ENCODE measurements around the gene ACOXL. TPM values are rescaled to one million over a fixed set of nuclear protein-coding genes. Genes with fewer than 3 reads are reported as not detected.

The ACOXL gene
- polyA plus RNA-seq, 4 donors, result 0.45 to 0.93 (median 0.73) TPM

DNA sequence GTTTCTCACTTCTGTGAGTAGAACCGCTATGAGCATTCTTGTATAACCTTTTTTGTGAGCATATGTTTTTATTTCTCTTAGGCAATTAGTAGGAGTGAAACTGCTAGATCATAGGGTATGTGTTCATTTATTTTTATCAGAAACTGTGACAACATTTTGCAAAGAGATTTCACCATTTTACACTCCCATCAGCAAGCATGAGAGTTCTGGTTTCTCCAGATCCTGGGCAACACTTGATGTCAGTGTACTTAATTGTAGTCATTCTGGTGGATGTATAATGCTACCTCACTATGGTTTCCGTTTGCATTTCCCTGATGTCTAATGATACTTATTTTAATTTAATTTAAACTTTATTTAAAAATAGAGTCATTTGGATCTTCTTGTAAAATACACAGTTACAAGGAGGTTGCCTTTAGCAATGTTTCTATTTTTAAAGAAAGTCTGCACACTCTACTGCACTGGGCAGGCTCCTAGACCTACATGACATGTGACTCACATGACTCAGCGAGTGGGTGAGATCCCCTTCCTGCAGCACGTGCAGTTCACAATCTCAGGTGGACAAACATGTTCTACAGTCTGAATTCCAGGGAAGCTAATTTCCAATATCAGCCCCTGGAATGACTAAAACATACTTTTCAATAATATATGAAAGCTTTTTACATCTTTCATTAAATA, 261.3 kb downstream of the ACOXL start:
- no peak for DNase-seq (ENCODE audit: low read depth in 4 of 4, low spot score in 3 of 4)

DNA sequence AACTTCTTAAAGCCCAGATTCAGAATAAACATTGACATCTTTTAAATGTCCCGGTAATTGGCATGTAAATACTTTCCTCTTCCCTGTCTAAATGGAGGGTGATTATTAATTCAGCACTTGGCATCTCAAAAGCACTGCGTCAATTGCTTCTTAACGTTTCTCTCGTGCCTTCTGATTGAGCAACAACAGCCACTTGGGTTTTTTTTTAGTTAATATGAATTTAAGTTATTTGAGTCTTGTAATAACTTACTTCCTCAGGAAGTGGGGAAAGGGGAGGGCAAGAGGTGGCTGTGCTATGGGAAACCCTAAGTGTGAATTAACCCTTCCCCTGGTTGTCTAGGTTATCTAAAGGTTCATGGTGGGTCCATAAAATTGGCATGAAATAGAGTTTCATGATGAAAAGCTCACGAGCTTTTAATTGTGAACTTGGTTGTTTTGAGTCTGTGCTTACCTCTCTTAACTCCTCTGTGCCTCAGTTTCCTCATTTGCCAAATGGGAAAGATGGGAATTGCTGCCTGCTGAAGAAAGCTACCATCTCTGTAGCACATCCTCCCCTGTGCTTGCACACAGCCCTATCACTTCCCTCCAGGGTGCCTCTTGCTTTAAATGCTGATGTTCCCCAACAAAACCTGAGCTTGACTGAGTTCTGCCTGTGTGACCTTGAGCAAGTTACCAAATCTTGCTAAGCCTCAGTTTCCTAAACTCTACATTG, 262.0 kb downstream of the ACOXL start:
- DNase-seq (ENCODE audit: low read depth in 4 of 4, low spot score in 3 of 4), result no peak

GRCh38 chr2:110995911-110996310, 263.5 kb downstream of the ACOXL start:
- DNase-seq (ENCODE audit: low read depth in 4 of 4, low spot score in 3 of 4), result no peak

GRCh38 chr2:110997331-110998045, 265.1 kb downstream of the ACOXL start:
- no peak for DNase-seq (ENCODE audit: low read depth in 4 of 4, low spot score in 3 of 4)

DNA sequence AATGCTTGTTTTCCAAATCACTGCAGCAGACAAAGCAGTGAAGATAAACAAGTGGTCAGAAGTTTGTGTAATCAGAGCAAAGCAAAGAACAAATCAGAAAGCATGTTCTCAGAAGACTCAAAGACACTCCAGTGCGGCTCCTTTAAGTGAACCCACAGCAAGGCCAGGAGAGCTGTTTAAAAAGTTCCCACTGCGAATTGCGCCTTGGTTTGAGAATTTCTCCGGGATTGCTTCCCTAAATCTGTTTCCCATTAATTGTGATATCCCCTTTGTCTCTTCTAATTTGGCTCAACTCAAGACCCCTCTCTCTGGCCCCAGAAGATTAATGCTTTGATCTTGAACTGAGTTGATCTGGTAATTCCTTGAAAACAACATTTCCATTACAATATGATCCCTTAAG, 265.9 kb downstream of the ACOXL start:
- DNase-seq (ENCODE audit: low read depth in 4 of 4, low spot score in 3 of 4), result no peak

GRCh38 chr2:110999626-111000025, 267.3 kb downstream of the ACOXL start:
- DNase-seq (ENCODE audit: low read depth in 4 of 4, low spot score in 3 of 4), result no peak

GRCh38 chr2:111005307-111005706, 272.9 kb downstream of the ACOXL start:
- no peak for DNase-seq (ENCODE audit: low read depth in 4 of 4, low spot score in 3 of 4)

GRCh38 chr2:111005821-111006220, 273.4 kb downstream of the ACOXL start:
- DNase-seq (ENCODE audit: low read depth in 4 of 4, low spot score in 3 of 4), result no peak

DNA sequence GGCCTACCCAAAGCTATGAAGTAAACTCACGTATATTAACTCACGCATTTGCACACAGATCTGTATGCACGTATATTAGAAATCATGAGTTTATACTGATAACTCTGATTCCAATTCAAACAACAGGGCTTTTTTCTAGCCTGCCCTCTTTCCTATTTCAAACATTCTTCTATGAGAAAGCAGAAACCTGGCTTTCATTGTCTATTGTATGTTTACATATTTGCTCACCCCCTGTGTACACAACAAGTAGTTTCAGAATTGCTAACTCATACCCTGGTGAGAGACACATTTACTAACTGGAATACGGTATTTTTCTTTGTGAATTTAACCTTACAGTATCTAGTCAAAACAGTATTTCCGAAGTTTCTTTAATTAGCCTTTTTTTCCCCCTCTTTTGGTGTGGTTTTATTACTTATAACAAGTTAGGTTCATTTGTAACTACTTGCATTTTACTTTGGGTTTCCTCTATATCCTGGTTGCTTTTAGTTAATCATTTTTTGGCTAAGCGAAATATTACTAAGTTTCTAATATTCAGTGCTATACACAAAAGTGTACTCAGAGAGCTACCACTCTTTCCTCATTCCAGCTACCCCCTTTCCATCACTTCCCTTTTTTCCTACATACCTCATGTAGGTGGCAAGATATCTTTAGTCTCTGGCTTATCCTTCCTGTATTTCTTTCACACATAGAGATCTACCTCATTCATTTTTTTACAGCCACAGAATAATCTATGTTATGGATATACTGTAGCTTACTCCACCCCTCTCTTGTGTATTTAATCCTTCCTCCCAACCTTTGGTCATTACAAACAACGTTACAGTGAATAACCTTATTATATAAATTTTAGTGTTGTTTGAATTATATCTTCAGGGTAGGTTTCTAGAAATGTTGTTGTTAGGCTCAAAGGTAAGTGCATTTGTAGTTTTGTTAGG, 275.6 kb downstream of the ACOXL start:
- no peak for DNase-seq (ENCODE audit: low read depth in 4 of 4, low spot score in 3 of 4)

GRCh38 chr2:111011218-111011617, 278.8 kb downstream of the ACOXL start:
- no peak for DNase-seq (ENCODE audit: low read depth in 4 of 4, low spot score in 3 of 4)

DNA sequence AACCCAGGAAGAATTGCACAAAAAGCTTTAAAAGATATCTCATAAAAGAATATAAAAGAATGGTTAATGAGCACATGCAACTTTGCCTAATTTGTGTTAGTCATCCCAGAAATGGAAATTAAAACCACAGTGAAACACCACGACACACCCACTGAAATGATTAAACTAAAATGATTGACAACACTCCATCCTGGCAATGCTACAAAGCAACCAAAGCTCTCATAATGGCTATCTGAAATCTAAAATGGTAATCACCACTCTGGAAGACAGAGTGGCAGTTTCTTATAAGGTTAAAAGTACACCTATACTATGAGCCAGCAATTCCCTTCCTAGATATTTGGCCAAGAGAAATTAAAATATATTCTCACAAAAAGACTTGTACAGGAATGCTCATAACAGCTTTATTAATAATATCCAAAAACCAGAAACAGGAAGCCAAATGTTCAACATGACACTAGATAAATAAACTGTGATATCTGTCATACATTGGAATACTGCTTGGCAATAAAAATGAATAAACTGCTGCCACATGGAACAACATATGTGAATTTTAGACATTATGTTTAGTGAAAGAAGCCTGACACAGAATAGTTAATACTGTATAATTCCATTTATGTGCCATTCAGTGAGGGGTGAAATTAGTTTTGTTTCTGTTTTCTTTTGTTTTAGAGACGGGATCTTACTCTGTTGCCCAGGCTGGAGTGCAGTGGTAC, 283.1 kb downstream of the ACOXL start:
- no peak for DNase-seq (ENCODE audit: low read depth in 4 of 4, low spot score in 3 of 4)

DNA sequence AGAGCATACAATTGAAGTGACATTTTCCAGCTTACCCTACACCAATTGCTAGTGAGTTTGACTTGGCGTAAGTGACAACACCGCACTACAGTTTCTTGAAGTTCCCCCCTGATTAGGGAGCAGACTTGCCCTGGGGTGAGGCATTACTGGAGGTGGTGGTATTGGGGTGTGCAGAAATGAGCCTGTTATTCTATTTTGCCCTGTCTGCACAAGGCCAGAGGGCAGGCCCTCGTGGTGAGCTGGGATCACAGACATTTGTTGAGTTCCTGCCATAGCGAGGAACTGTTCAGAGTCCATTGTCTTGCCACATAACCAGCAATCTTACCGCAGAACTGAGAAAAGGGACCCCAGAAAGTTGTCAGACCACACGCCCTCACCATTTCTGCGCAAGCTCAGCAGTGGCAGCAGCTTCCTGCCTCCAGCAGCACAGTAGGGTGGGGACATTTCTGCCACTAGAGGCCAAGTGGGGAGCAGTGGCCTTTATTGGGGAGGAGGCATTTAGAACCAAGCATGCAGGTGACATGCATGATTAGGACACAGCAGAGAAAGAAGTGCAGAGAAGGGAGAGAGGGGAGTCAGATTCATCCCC, 284.8 kb downstream of the ACOXL start:
- no peak for DNase-seq (ENCODE audit: low read depth in 4 of 4, low spot score in 3 of 4)

DNA sequence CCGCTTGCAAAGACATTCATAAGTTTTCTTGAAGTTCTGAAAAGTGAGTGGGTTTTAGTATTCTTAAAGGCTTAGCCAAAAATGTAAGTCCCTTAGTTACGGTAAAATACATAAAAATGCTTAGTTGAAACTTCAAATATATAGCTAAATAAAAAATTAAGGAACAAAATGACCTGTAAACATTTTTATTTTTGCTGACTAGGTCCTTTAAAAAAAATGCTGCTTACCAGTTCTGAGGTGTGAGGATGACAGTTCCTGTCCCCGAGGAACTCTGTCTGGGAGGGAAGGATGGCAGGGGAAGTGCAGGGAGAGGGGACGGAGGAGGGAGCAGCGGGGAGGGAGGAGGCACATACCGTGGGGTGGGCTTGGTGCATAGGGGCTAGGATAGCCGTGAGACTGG, 285.5 kb downstream of the ACOXL start:
- no peak for DNase-seq (ENCODE audit: low read depth in 4 of 4, low spot score in 3 of 4)

GRCh38 chr2:111019381-111019780, 287.0 kb downstream of the ACOXL start:
- no peak for DNase-seq (ENCODE audit: low read depth in 4 of 4, low spot score in 3 of 4)

DNA sequence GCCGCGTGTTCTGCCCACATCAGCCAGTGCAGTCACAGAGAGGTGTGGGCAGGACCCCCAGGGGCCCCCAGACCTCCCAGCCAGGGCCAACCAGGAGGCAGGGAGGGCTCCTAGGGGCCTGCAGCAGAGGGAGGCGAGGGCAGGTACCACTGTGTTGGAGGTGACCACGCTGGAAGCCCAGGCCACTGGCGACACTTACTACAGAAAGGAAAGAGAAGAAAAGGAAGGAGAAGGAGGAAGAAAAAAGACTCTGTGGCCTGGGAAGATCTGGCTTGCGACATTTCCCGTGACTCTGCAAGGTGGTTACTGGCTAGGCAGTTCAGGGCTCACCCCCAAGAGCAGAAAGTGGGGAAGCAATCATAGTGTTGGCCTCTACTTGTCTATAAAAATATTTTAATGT, 290.3 kb downstream of the ACOXL start:
- no peak for DNase-seq (ENCODE audit: low read depth in 4 of 4, low spot score in 3 of 4)

GRCh38 chr2:111024496-111024895, 292.1 kb downstream of the ACOXL start:
- DNase-seq (ENCODE audit: low read depth in 4 of 4, low spot score in 3 of 4), result no peak

DNA sequence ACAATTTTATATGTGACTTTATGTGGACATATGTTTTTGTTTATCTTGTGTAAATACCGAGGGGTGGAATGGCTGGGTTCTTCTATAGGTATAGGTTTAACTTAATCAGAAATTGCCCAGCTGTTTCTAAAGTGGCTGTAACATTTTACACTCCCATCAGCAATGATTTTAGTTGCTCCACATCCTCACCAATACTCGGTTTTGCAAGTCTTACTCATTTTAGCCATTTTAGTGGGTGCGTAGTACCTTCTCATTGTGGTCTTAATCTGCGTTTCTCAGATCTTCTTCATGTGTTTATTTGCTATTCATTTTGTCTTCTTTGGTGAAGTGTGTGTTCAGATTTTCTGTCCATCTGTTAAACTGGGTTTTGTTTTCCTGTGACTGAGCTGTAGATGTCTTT, 292.9 kb downstream of the ACOXL start:
- DNase-seq (ENCODE audit: low read depth in 4 of 4, low spot score in 3 of 4), result no peak

GRCh38 chr2:111028720-111029119, 296.3 kb downstream of the ACOXL start:
- no peak for DNase-seq (ENCODE audit: low read depth in 4 of 4, low spot score in 3 of 4)

- DNase-seq (ENCODE audit: low read depth in 4 of 4, low spot score in 3 of 4), result no peak
Measured at GRCh38 chr2:111029181-111029927, 297.0 kb downstream of the ACOXL start.
